ENCODE measurements around the gene PYY.

DNA sequence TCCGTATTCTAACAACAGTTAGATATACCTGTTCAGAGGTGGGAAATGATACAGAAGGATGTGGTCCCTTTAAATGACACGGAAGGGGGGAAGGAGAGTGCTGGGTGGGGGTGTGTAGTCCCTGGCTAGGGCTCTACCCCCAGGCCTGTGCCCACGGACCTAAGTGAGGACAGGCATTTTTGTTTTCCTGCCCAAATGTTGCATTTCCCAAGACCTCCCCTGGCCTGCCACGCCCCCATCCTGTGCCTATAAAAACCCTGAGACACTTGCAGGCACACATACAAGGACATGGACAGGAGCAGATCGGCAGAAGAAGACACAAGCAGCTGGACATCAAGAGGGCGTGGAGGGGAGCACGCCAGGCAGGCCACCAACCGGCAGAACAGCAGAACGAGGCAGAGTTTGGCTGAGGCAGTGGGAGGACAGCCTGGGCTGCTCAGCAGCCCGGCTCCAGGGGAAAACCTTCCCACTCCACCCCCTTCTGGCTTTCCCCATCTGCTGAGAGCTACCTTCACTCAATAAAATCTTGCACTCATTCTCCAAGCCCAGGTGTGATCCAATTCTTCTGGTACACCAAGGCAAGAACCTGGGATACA, 33.1 kb downstream of the PYY start:
- TF ChIP-seq, protein P1, sequence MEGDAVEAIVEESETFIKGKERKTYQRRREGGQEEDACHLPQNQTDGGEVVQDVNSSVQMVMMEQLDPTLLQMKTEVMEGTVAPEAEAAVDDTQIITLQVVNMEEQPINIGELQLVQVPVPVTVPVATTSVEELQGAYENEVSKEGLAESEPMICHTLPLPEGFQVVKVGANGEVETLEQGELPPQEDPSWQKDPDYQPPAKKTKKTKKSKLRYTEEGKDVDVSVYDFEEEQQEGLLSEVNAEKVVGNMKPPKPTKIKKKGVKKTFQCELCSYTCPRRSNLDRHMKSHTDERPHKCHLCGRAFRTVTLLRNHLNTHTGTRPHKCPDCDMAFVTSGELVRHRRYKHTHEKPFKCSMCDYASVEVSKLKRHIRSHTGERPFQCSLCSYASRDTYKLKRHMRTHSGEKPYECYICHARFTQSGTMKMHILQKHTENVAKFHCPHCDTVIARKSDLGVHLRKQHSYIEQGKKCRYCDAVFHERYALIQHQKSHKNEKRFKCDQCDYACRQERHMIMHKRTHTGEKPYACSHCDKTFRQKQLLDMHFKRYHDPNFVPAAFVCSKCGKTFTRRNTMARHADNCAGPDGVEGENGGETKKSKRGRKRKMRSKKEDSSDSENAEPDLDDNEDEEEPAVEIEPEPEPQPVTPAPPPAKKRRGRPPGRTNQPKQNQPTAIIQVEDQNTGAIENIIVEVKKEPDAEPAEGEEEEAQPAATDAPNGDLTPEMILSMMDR (IDR thresholded peaks at IDR 0.05): no peak
- TF ChIP-seq POLR2A (IDR thresholded peaks at IDR 0.05): no peak

Measured in right lobe of liver (tissue), 4 donors.